ENCODE results near the gene CT47C1.

- TF ChIP-seq EZH2phosphoT487 (IDR thresholded peaks at IDR 0.05; ENCODE audit: borderline replicate concordance, low read depth, low read length) (no peak), CTCF (conservative IDR thresholded peaks at IDR 0.05; ENCODE audit: low read length) (no peak)
These were observed 21.4 kb downstream of the CT47C1 start for GRCh38 chrX:119093991-119094735.

Measured in OCI-LY7 (cell line).